ENCODE data around the gene PKP1. TPM values are rescaled to one million over a fixed set of nuclear protein-coding genes. Genes with fewer than 3 reads are reported as not detected.

PKP1 gene
- total and polyA plus RNA-seq, 2 of the 4 experiments (the other 2 are of a cell fraction) = 0.18 to 0.36 TPM

DNA sequence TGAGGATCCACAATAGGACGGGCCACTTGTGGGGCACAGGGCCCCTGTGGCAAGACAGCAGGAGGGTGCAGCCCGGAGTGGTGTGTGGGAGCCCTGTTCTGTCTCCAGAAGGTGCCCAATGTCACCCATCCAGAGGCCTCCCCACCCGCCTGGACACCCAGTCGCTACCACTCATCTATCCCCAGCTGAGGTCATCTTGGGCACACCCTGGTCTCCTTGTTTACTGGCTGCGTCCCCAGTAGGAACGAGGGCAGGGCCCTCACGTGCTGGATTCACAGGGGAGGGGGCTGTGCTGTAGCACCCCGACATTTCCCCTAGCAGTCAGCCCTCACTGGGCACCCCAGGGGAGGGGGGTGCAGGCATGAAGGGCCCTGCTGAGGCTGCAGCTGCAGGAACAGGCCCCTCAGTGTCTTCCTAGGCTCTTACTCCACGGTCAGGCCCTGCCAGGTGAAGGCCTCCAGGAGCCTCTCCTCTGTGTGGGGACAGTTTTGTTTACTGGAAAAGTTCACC is 96.5 kb downstream of the PKP1 start:
- no TSS peak for BruUV-seq (replicated peaks)
- Histone ChIP-seq H2BK120ac (ENCODE audit: low read depth, low read length) (no peak overlapping the region), H3K9ac (ENCODE audit: low read depth, low read length) (no peak overlapping the region), H2BK20ac (ENCODE audit: low read depth, low read length) (no peak overlapping the region), H3K14ac (replicated peaks; ENCODE audit: low read depth, low read length) (no peak overlapping the region), H3K4me2 (ENCODE audit: low read depth, low read length) (no peak overlapping the region), H4K8ac (ENCODE audit: low read depth in 2 of 2, low read length in 2 of 2) (no peak overlapping the region), H3K4me3 (ENCODE audit: insufficient read depth, low read depth, low read length) (no peak overlapping the region), H2AFZ (replicated peaks; ENCODE audit: low read length, poor library complexity) (no peak overlapping the region), H3K4ac (ENCODE audit: low read depth, low read length) (no peak overlapping the region), H2AK9ac (replicated peaks; ENCODE audit: low read depth, low read length, poor library complexity) (no peak overlapping the region), H3K36me3 (ENCODE audit: control insufficient read depth, insufficient read depth, low read length) (no peaks in the 10 kb centered on the region), H3K56ac (ENCODE audit: extremely low read depth, insufficient read depth, low read length) (no peak overlapping the region), H3K9me1 (ENCODE audit: insufficient read depth, low read length) (peaks cover 15% of the 10 kb centered on the region), H2BK5ac (ENCODE audit: low read depth, low read length, poor library complexity, severe bottlenecking) (no peak overlapping the region), H2BK15ac (ENCODE audit: low read depth, low read length) (no peak overlapping the region), H4K91ac (ENCODE audit: insufficient read depth, low read depth, low read length) (no peak overlapping the region), H3K27me3 (ENCODE audit: control insufficient read depth, insufficient read depth, low read length) (peaks cover 13% of the 10 kb centered on the region), H4K20me1 (ENCODE audit: insufficient read depth, low read length) (no peaks in the 10 kb centered on the region), H3K27ac (ENCODE audit: insufficient read depth, low read length) (no peak overlapping the region), H3K79me1 (ENCODE audit: low read depth in 1 of 2, low read length in 2 of 2) (no peaks in the 10 kb centered on the region), H2AK5ac (ENCODE audit: low read depth, low read length) (no peak overlapping the region), H4K5ac (ENCODE audit: low read depth, low read length) (no peak overlapping the region), H3K4me1 (ENCODE audit: control insufficient read depth, insufficient read depth, low read length) (peaks cover 25% of the 10 kb centered on the region), H3K23ac (ENCODE audit: low read depth, low read length) (no peak overlapping the region), H3K9me3 (ENCODE audit: control insufficient read depth, insufficient read depth, low read length) (no peaks in the 10 kb centered on the region; the same call in 1 of the 2 replicates), H3K18ac (ENCODE audit: low read depth, low read length) (no peak overlapping the region)
- WGBS, 2 experiments (ENCODE audit: extremely low coverage in 2 of 2, insufficient read length in 1 of 2) = 80% methylated on average over 2 of the region's 9 CpGs; no CpG with 5 or more reads in 1 of the 2 experiments
- DNase-seq = no peak
- no peak for ATAC-seq (ENCODE audit: low read depth)
- POLR2A ChIA-PET (ENCODE audit: unreplicated experiment) = no interaction called here
- dilution Hi-C loops (cut with HindIII; ENCODE audit: low sequenced_read_pairs, unreplicated experiment) (no loop called here), in situ Hi-C loops (cut with MboI; ENCODE audit: low sequenced_read_pairs) (no loop called here), intact Hi-C loops (cut with micrococcal nuclease) (loop anchor here (10.0 kb wide), 1 partner anchor 1935 kb away; no protein-coding TSS in a partner anchor)
- TF ChIP-seq POLR2A (IDR thresholded peaks at IDR 0.05; ENCODE audit: low read depth, low read length) (no peak), SMC3 (IDR thresholded peaks at IDR 0.05; ENCODE audit: low read depth, low read length) (no peak), MAFK (IDR thresholded peaks at IDR 0.05; ENCODE audit: low read depth, low read length) (no peak), CEBPB (IDR thresholded peaks at IDR 0.05; ENCODE audit: low read depth, low read length) (no peak), MXI1 (IDR thresholded peaks at IDR 0.05; ENCODE audit: borderline replicate concordance, low read depth, low read length) (no peak), MAZ (IDR thresholded peaks at IDR 0.05; ENCODE audit: borderline replicate concordance, low read depth, low read length) (no peak), RFX5 (IDR thresholded peaks at IDR 0.05; ENCODE audit: low read depth, low read length) (no peak), RCOR1 (IDR thresholded peaks at IDR 0.05; ENCODE audit: insufficient replicate concordance, low read length) (no peak), NFE2L2 (IDR thresholded peaks at IDR 0.05; ENCODE audit: low read depth, low read length) (no peak), BHLHE40 (IDR thresholded peaks at IDR 0.05; ENCODE audit: low read depth, low read length) (no peak), RAD21 (IDR thresholded peaks at IDR 0.05; ENCODE audit: low read length) (no peak)
- TF ChIP-seq, protein P1, sequence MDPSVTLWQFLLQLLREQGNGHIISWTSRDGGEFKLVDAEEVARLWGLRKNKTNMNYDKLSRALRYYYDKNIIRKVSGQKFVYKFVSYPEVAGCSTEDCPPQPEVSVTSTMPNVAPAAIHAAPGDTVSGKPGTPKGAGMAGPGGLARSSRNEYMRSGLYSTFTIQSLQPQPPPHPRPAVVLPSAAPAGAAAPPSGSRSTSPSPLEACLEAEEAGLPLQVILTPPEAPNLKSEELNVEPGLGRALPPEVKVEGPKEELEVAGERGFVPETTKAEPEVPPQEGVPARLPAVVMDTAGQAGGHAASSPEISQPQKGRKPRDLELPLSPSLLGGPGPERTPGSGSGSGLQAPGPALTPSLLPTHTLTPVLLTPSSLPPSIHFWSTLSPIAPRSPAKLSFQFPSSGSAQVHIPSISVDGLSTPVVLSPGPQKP (IDR thresholded peaks at IDR 0.05; ENCODE audit: borderline replicate concordance, low read depth, low read length) = no peak
- TF ChIP-seq, protein P2, sequence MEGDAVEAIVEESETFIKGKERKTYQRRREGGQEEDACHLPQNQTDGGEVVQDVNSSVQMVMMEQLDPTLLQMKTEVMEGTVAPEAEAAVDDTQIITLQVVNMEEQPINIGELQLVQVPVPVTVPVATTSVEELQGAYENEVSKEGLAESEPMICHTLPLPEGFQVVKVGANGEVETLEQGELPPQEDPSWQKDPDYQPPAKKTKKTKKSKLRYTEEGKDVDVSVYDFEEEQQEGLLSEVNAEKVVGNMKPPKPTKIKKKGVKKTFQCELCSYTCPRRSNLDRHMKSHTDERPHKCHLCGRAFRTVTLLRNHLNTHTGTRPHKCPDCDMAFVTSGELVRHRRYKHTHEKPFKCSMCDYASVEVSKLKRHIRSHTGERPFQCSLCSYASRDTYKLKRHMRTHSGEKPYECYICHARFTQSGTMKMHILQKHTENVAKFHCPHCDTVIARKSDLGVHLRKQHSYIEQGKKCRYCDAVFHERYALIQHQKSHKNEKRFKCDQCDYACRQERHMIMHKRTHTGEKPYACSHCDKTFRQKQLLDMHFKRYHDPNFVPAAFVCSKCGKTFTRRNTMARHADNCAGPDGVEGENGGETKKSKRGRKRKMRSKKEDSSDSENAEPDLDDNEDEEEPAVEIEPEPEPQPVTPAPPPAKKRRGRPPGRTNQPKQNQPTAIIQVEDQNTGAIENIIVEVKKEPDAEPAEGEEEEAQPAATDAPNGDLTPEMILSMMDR (conservative IDR thresholded peaks at IDR 0.05; ENCODE audit: low read depth, low read length) = no peak
- TF ChIP-seq, protein P3, sequence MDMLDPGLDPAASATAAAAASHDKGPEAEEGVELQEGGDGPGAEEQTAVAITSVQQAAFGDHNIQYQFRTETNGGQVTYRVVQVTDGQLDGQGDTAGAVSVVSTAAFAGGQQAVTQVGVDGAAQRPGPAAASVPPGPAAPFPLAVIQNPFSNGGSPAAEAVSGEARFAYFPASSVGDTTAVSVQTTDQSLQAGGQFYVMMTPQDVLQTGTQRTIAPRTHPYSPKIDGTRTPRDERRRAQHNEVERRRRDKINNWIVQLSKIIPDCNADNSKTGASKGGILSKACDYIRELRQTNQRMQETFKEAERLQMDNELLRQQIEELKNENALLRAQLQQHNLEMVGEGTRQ (IDR thresholded peaks at IDR 0.05; ENCODE audit: low read depth, low read length) = no peak
- CTCF ChIA-PET = no interaction called here

Measured in IMR-90 (cell line).